T-cell (primary cell): ENCODE results near the gene OXT. TPM values are rescaled to one million over a fixed set of nuclear protein-coding genes. Genes with fewer than 3 reads are reported as not detected.

Experiments
- ATAC-seq, 4 experiments: fragments of 200-7000 bp in 3 of 4; fragments of 150-1000 bp in 1 of 4; cut with Tn5 transposase; replicated peaks in 1 of 4; 1 replicate in 3 of 4; 2 replicates in 1 of 4; pipeline ENCODE4 v1.10.0; 2021; ENCODE audit warnings: moderate library complexity in 3 of 4, mild to moderate bottlenecking in 2 of 4, moderate number of reproducible peaks in 1 of 4
- CTCF ChIA-PET, 2 donors: fragments of 300-600 bp; sonication (Branson Sonifier 250); formaldehyde crosslinking; loops; one replicate each; lab custom pipeline; 2022; ENCODE audit warnings: antibody characterized with exemption in 2 of 2; lab: Charles Lee
- POLR2A ChIA-PET, 2 donors: fragments of 300-600 bp; sonication (Branson Sonifier 250); formaldehyde crosslinking; loops; one replicate each; lab custom pipeline; 2022; ENCODE audit warnings: antibody characterized with exemption in 2 of 2; lab: Charles Lee
- DNase-seq, 35 experiments: peaks; one replicate each; pipeline versions ENCODE4 v3.0.0 to v3.0.0-alpha.2; 2013 to 2023
- H3K27ac ChIP-seq: one replicate; pipeline ENCODE4 v1.5.1; 2013; ENCODE audit warnings: low read length
- H3K27me3 ChIP-seq, 2 experiments: replicated peaks in 1 of 2; 1 replicate in 1 of 2; 2 replicates in 1 of 2; pipeline versions ENCODE4 v1.6.1 to v1.7.0; 2013; ENCODE audit warnings: low read length in 1 of 2, mixed read lengths in 1 of 2; ENCODE audit not compliant: control insufficient read depth in 2 of 2, insufficient read depth in 2 of 2; ENCODE audit errors: extremely low read depth in 1 of 2
- H3K36me3 ChIP-seq, 2 donors: 1 replicate in 1 of 2; 2 replicates in 1 of 2; pipeline versions ENCODE4 v1.6.1 to v1.7.0; 2013; ENCODE audit warnings: low read length in 1 of 2; ENCODE audit not compliant: control insufficient read depth in 2 of 2, insufficient read depth in 1 of 2; ENCODE audit errors: extremely low read depth in 1 of 2
- H3K4me1 ChIP-seq, 2 experiments: 1 replicate in 1 of 2; 2 replicates in 1 of 2; pipeline versions ENCODE4 v1.6.1 to v1.7.0; 2013; ENCODE audit warnings: low read length in 2 of 2, mixed read lengths in 1 of 2; ENCODE audit not compliant: insufficient read depth in 2 of 2, control insufficient read depth in 1 of 2; ENCODE audit errors: extremely low read depth in 1 of 2
- H3K4me3 ChIP-seq, 2 donors: 1 replicate in 1 of 2; 2 replicates in 1 of 2; pipeline versions ENCODE4 v1.5.1 to v1.7.0; 2013; ENCODE audit warnings: mild to moderate bottlenecking in 2 of 2, low read length in 1 of 2, moderate library complexity in 1 of 2; ENCODE audit not compliant: control insufficient read depth in 1 of 2; ENCODE audit errors: extremely low read depth in 1 of 2
- H3K9me3 ChIP-seq: 2 replicates; pipeline ENCODE4 v1.7.0; 2013
- H3K27ac Mint-ChIP-seq, 2 donors: one replicate each; pipeline ENCODE4 v1.8.0; 2020 to 2021; ENCODE audit warnings: mild to moderate bottlenecking in 2 of 2, mixed read lengths in 2 of 2
- H3K27me3 Mint-ChIP-seq, 2 donors: one replicate each; pipeline ENCODE4 v1.8.0; 2021 to 2022; ENCODE audit warnings: mixed read lengths in 2 of 2
- H3K36me3 Mint-ChIP-seq: one replicate; pipeline ENCODE4 v1.8.0; 2021; ENCODE audit warnings: mixed read lengths
- H3K4me1 Mint-ChIP-seq, 3 donors: one replicate each; pipeline ENCODE4 v1.8.0; 2020 to 2022; ENCODE audit warnings: mixed read lengths in 3 of 3, mild to moderate bottlenecking in 1 of 3
- H3K4me3 Mint-ChIP-seq, 3 donors: one replicate each; pipeline ENCODE4 v1.8.0; 2020 to 2022; ENCODE audit warnings: mild to moderate bottlenecking in 3 of 3, mixed read lengths in 3 of 3, moderate library complexity in 3 of 3
- H3K9me3 Mint-ChIP-seq, 3 donors: one replicate each; pipeline ENCODE4 v1.8.0; 2020 to 2022; ENCODE audit warnings: mixed read lengths in 3 of 3
- WGBS: methylation state at CpG from one replicate; pipeline ENCODE4 v1.1.5; 2013; ENCODE audit warnings: missing lambda C conversion rate; ENCODE audit not compliant: insufficient coverage; 5-methylcytosine and 5-hydroxymethylcytosine counted together
- total RNA-seq, 35 experiments: library from RNA in 6 of 35; stranded (reverse) in 6 of 35; fragments of 120-200 nt in 1 of 35; gene quantifications; one replicate each; pipeline versions ENCODE4 v1.2.1 to v1.2.4 and lab custom pipeline; 2013 to 2026

The OXT gene
- total RNA-seq, 5 donors from 2014 or later (not counting 1 experiment from before 2014, with no cell fraction given), result 0.92 to 3.0 (median 1.5) TPM; not detected in 2

GRCh38 chr20:3067139-3068014 is 4.0 kb upstream of the OXT start:
- no peak for ATAC-seq
- Histone ChIP-seq H3K36me3 (no peaks in the 10 kb centered on the region), H3K27ac (no peak overlapping the region), H3K4me1 (peaks cover 1 to 11% of the 10 kb centered on the region in 2 experiments), H3K27me3 (peaks cover 0 to 9% of the 10 kb centered on the region in 2 experiments), H3K9me3 (no peaks in the 10 kb centered on the region), H3K4me3 (no peak overlapping the region)
- no peak overlapping the region for H3K27ac Mint-ChIP-seq
- ChIA-PET CTCF (interaction anchor here in 1 of 2 donors (0.6 kb wide), 1 partner anchor 280 kb away, joined by 4 read pairs; no protein-coding TSS in a partner anchor), POLR2A (interaction anchor here in 1 of 2 donors (0.5 kb wide), 1 partner anchor 819 kb away, joined by 3 read pairs; no protein-coding TSS in a partner anchor)
- peaks cover 5% of the 10 kb centered on the region for H3K36me3 Mint-ChIP-seq
- no peak for DNase-seq
- 85% methylated on average over 17 of the region's 23 CpGs for WGBS
- H3K27me3 Mint-ChIP-seq, result no peaks in the 10 kb centered on the region
- H3K9me3 Mint-ChIP-seq, result no peaks in the 10 kb centered on the region
- H3K4me3 Mint-ChIP-seq, result no peak overlapping the region
- peaks cover 12 to 17% (median 17%) of the 10 kb centered on the region in 3 donors for H3K4me1 Mint-ChIP-seq

DNA sequence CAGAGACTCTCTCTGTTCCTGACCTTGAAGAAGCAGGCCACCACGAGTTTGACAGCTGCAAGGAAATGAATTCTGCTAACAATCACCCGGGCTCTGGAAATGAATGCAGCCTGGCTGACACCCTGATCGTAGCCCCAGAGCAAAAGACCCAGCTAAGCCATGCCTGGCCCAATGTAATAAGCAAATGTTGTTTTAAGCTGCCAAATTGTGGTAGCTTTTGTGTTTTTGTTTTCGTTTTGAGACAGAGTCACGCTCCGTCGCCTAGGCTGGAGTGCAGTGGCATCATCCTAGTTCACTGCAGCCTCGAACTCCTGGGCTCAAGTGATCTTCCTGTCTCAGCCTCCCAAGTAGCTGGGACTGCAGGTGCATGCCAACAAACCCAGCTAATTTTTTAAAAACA is 3.3 kb upstream of the OXT start:
- no peak overlapping the region for H3K4me3 ChIP-seq
- ATAC-seq, result no peak
- CTCF ChIA-PET, result no interaction called here
- Mint-ChIP-seq H3K9me3 (no peaks in the 10 kb centered on the region), H3K4me1 (peaks cover 14 to 22% (median 21%) of the 10 kb centered on the region in 3 donors), H3K27me3 (no peaks in the 10 kb centered on the region), H3K27ac (peak overlapping the region in 1 of 2 donors; percentile 6), H3K4me3 (no peak overlapping the region), H3K36me3 (peaks cover 5% of the 10 kb centered on the region)
- 76% methylated on average over 8 of the region's 8 CpGs for WGBS
- no peaks in the 10 kb centered on the region for H3K36me3 ChIP-seq
- no peaks in the 10 kb centered on the region for H3K9me3 ChIP-seq
- H3K27ac ChIP-seq, result no peak overlapping the region
- POLR2A ChIA-PET, result no interaction called here
- DNase-seq, result no peak
- peaks cover 2 to 17% of the 10 kb centered on the region in 2 experiments for H3K4me1 ChIP-seq
- peaks cover 0 to 15% of the 10 kb centered on the region in 2 experiments for H3K27me3 ChIP-seq

- H3K27me3 ChIP-seq, result peaks cover 0 to 15% of the 10 kb centered on the region in 2 experiments
- H3K4me3 ChIP-seq, result no peak overlapping the region
- Mint-ChIP-seq H3K27me3 (no peaks in the 10 kb centered on the region), H3K36me3 (peaks cover 5% of the 10 kb centered on the region), H3K4me1 (peaks cover 14 to 25% (median 21%) of the 10 kb centered on the region in 3 donors), H3K9me3 (no peaks in the 10 kb centered on the region), H3K27ac (no peak overlapping the region), H3K4me3 (no peak overlapping the region)
- no peaks in the 10 kb centered on the region for H3K9me3 ChIP-seq
- ChIA-PET CTCF (interaction anchor here (0.6 to 1.6 kb wide), 7 partner anchors 16 to 247 kb away, joined by 3 to 9 read pairs (median 3); no protein-coding TSS in a partner anchor), POLR2A (interaction anchor here in 1 of 2 donors (0.7 to 1.0 kb wide), 3 partner anchors 40 to 102 kb away, joined by 3 to 11 read pairs (median 3); no protein-coding TSS in a partner anchor)
- H3K36me3 ChIP-seq, result no peaks in the 10 kb centered on the region
- peak in 25 of 35 experiments; percentile 26 to 64 (median 50) for DNase-seq
- peak; percentile 28 to 66 (median 38) for ATAC-seq
- no peak overlapping the region for H3K27ac ChIP-seq
- WGBS, result 96% methylated on average over 4 of the region's 8 CpGs
- H3K4me1 ChIP-seq, result peaks cover 2 to 17% of the 10 kb centered on the region in 2 experiments
These were observed 2.2 kb upstream of the OXT start for GRCh38 chr20:3068986-3069900.

GRCh38 chr20:3070725-3071124 is 695 bp upstream of the OXT start:
- no peaks in the 10 kb centered on the region for H3K9me3 Mint-ChIP-seq
- 89% methylated on average over 3 of the region's 4 CpGs for WGBS
- H3K27me3 ChIP-seq, result peaks cover 0 to 15% of the 10 kb centered on the region in 2 experiments
- H3K4me3 Mint-ChIP-seq, result peak overlapping the region; percentile 75 to 86 (median 78)
- H3K9me3 ChIP-seq, result no peaks in the 10 kb centered on the region
- H3K4me3 ChIP-seq, result no peak overlapping the region
- H3K4me1 Mint-ChIP-seq, result peaks cover 14 to 32% (median 18%) of the 10 kb centered on the region in 3 donors
- CTCF ChIA-PET, result no interaction called here
- POLR2A ChIA-PET, result no interaction called here
- peaks cover 5% of the 10 kb centered on the region for H3K36me3 Mint-ChIP-seq
- peaks cover 0 to 2% of the 10 kb centered on the region in 2 donors for H3K27me3 Mint-ChIP-seq
- no peak for DNase-seq
- peaks cover 4 to 22% of the 10 kb centered on the region in 2 experiments for H3K4me1 ChIP-seq
- no peaks in the 10 kb centered on the region for H3K36me3 ChIP-seq
- H3K27ac Mint-ChIP-seq, result peak overlapping the region; percentile 59 to 80
- H3K27ac ChIP-seq, result no peak overlapping the region
- ATAC-seq, result no peak

GRCh38 chr20:3071266-3071609 is 182 bp upstream of the OXT start:
- CTCF ChIA-PET, result no interaction called here
- Mint-ChIP-seq H3K27me3 (peaks cover 0 to 2% of the 10 kb centered on the region in 2 donors), H3K27ac (peak overlapping the region in 1 of 2 donors; percentile 80), H3K4me1 (peaks cover 14 to 32% (median 18%) of the 10 kb centered on the region in 3 donors), H3K36me3 (peaks cover 5% of the 10 kb centered on the region), H3K9me3 (no peaks in the 10 kb centered on the region), H3K4me3 (peak overlapping the region; percentile 75 to 86 (median 78))
- Histone ChIP-seq H3K4me1 (peaks cover 4 to 22% of the 10 kb centered on the region in 2 experiments), H3K4me3 (peak overlapping the region; percentile 41 to 54), H3K36me3 (no peaks in the 10 kb centered on the region), H3K27ac (no peak overlapping the region), H3K9me3 (no peaks in the 10 kb centered on the region), H3K27me3 (peaks cover 0 to 15% of the 10 kb centered on the region in 2 experiments)
- ATAC-seq (no peak), DNase-seq (no peak)
- POLR2A ChIA-PET, result no interaction called here
- 89% methylated on average over 13 of the region's 16 CpGs for WGBS
